H54 (cell line): Measurements from ENCODE around the gene WDR5.

Experiments used
- DNase-seq: peaks from one replicate; pipeline ENCODE4 v3.0.0; 2011; ENCODE audit warnings: low spot score, mixed read lengths; ENCODE audit not compliant: insufficient read length
- FAIRE-seq: peaks from 3 replicates; lab custom pipeline; 2011; peaks lifted over from hg19 to GRCh38; lab: Jason Lieb, UNC
- POLR2A ChIP-seq: IDR thresholded peaks from 2 replicates; pipeline ENCODE4 v1.6.1; 2011; ENCODE audit warnings: low read depth, mild to moderate bottlenecking, low read length

WDR5 gene

GRCh38 chr9:134188386-134189144 lies 52.7 kb downstream of the WDR5 start:
- FAIRE-seq (no peak), DNase-seq (no peak)
- no peak for TF ChIP-seq POLR2A

- FAIRE-seq (no peak), DNase-seq (no peak)
- no peak for TF ChIP-seq POLR2A
Observed at GRCh38 chr9:134189145-134189469, 53.2 kb downstream of the WDR5 start.

GRCh38 chr9:134189470-134190231 lies 53.8 kb downstream of the WDR5 start:
- no peak for DNase-seq
- no peak for TF ChIP-seq POLR2A
- FAIRE-seq, result no peak

DNA sequence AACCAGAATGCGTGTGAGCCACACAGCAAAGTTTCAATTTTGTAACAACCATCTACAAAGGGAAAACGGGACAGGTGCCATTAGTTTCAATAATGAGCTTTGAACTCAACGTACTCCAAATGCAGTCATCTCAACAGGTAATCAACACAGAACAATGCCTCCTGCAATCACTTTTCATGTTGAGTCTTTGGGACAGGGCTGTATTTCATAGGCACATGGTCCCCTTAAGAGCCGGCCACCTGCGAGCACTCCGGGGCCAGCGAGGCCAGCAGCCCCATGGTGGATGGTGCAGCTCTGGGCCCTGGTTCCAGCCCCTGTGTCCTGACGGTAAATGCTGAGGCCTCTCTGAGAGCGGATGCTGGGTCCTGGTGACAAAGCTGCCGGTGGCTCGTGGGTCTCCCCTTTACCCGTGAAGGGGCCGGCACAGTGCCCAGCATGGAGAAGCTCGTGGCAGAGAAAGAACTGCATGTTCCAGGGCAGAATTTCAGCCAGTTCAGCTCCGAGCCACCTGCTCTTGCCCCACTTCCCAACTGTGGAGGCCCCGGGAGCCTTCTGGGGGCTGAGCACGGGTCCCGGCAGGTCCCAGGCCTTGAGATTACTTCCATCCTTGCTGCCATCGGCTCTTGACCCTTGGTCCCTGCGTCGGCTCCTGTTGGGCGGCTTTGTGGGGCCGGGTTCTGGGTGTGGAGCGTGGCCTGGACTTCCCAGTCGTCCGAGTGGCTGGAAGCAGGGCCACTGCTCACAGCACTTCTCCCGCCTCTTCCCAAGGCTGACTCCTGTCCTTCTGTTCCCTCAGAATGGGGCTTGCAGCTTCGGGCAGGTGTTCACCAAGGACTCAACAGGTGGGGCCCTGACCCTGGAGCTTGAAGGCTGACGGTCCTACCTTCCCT lies 54.6 kb downstream of the WDR5 start:
- no peak for FAIRE-seq

GRCh38 chr9:134191455-134192209 lies 55.8 kb downstream of the WDR5 start:
- DNase-seq, result no peak
- FAIRE-seq, result no peak
- TF ChIP-seq POLR2A, result no peak

More for the DNA sequence above, 54.6 kb downstream of the WDR5 start:
- no peak for TF ChIP-seq POLR2A
- DNase-seq, result no peak

- no peak for DNase-seq
- FAIRE-seq, result no peak
- no peak for TF ChIP-seq POLR2A
Observed at GRCh38 chr9:134192311-134192950, 56.5 kb downstream of the WDR5 start.

GRCh38 chr9:134192951-134193731 lies 57.3 kb downstream of the WDR5 start:
- DNase-seq (no peak), FAIRE-seq (no peak)
- TF ChIP-seq POLR2A, result no peak

DNA sequence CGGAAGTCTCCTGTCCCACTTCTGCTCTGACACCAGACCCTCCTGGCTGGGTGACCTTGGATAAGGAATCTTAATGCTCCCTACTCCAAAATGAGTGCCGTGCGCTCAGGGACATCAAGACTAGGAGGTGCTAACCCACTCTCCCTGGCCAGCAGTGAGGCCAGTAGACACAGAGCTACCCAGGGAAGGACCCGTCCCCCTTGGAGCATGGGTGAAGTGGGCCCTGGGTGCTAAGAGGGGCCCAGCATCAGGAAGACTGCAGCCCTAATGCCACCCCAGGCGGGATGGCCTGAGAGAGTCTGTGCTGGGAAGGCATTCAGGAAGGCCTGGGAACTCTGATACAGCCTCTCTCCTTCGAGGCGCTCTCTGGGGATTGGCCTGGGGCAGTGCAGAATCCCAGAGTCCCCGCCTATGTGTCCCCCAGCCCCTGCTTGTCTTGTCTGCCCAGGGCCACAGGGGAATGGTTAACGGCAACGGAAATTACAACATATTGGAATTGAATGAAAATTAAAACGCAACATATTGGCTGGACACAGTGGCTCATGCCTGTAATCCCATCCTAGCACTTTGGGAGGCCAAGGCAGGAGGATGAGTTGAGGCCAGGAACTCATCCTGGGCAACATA lies 58.1 kb downstream of the WDR5 start:
- DNase-seq (no peak), FAIRE-seq (no peak)
- TF ChIP-seq POLR2A, result no peak

GRCh38 chr9:134195558-134195957 lies 59.7 kb downstream of the WDR5 start:
- DNase-seq, result no peak
- no peak for FAIRE-seq
- TF ChIP-seq POLR2A, result no peak

DNA sequence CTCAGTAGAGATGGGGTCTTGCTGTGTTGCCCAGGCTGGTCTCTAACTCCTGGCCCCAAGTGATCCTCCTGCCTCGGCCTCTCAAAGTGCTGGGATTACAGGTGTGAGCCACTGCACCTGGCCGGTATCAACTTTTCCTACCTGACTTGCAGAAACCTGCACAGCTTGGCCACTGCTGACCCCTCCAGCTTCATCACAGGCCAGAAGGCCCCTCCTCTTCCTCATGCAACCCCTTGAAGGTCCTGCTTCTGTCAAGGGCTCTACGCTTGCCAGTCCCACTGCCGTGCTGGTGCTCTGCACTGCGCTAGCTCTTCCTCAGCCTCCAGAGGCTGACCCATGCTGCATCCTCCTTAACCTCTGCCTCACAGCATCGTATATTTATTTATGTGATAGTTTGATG lies 61.0 kb downstream of the WDR5 start:
- DNase-seq, result no peak
- TF ChIP-seq POLR2A, result no peak
- FAIRE-seq, result no peak

DNA sequence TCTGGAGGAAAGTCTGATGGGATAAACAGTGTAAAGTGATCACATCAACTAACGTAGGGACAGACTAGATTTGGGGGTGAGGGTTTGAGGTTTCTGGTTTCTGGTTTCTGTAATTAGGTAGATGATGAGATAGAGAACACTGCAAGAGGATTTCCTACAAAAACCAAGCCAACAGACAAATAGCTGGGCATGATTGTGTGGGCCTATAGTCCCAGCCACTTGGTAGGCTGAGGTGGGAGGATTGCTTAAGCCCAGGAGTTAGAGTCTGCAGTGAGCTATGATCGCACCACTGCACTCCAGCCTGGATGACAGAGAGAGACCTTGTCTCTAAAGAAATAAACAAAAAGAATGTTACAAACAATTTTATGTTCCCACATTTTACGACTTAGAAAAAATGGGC lies 62.9 kb downstream of the WDR5 start:
- TF ChIP-seq POLR2A, result no peak
- FAIRE-seq (no peak), DNase-seq (no peak)

DNA sequence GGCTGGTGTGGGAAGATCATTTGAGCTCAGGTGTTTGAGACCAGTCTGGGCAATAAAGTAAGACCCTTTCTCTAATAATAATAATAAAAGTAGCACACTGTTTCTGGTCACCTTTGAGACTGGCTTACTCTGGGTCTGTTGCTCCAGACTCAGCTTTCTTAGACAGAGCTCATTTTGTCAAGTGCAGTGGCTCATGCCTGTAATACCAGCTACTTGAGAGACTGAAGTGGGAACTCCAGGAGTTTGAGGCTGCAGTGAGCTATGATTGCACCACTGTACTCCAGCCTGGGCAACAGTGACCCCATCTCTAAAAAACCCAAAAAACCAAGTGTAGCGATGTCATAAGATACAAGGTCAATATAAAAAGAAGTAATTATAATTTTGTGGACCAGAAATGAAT lies 64.8 kb downstream of the WDR5 start:
- DNase-seq (no peak), FAIRE-seq (no peak)
- no peak for TF ChIP-seq POLR2A

DNA sequence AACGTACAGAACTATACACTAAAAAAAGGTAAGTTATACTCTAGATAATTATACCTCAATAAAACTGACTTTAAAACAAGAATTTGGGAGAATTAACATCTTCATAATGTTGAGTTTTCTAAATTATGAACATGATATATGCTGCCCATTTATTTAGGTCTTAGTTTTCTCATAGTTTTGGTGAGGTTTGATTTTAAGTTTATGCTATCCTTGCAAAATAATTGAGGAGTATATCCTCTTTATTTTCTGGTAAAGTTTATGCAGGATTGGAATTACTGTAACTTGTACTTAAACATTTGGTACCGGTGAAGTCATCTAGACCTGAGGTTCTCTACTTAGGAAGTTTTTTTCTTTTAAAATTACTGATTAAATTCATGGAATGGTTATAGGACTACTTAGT lies 67.3 kb downstream of the WDR5 start:
- no peak for FAIRE-seq
- TF ChIP-seq POLR2A, result no peak
- no peak for DNase-seq
